HG02840 (cell line): ENCODE results near the gene CMTR2.

Experiments used
- ATAC-seq: cut with Tn5 transposase; IDR thresholded peaks from one replicate; pipeline ENCODE4 v1.9.1; 2021; ENCODE audit warnings: mild to moderate bottlenecking, moderate library complexity, moderate number of reproducible peaks; ENCODE audit not compliant: unreplicated experiment, low FRiP score

Gene CMTR2

GRCh38 chr16:71276589-71277334 lies 12.4 kb downstream of the CMTR2 start:
- ATAC-seq: no peak

- ATAC-seq: no peak
Measured at GRCh38 chr16:71273384-71273783, 15.8 kb downstream of the CMTR2 start.

GRCh38 chr16:71264299-71264698 lies 24.9 kb downstream of the CMTR2 start:
- no peak for ATAC-seq

GRCh38 chr16:71263582-71263981 lies 25.6 kb downstream of the CMTR2 start:
- no peak for ATAC-seq

- no peak for ATAC-seq
Measured at GRCh38 chr16:71262391-71262790, 26.8 kb downstream of the CMTR2 start.

GRCh38 chr16:71260995-71261394 lies 28.2 kb downstream of the CMTR2 start:
- no peak for ATAC-seq

GRCh38 chr16:71259086-71259485 lies 30.1 kb downstream of the CMTR2 start:
- ATAC-seq: no peak

- ATAC-seq: no peak
Measured at GRCh38 chr16:71258372-71258771, 30.8 kb downstream of the CMTR2 start.

- no peak for ATAC-seq
Measured at GRCh38 chr16:71257768-71258167, 31.4 kb downstream of the CMTR2 start.

GRCh38 chr16:71255721-71256120 lies 33.5 kb downstream of the CMTR2 start:
- no peak for ATAC-seq

GRCh38 chr16:71254832-71255525 lies 34.2 kb downstream of the CMTR2 start:
- ATAC-seq: no peak

- ATAC-seq: no peak
Measured at GRCh38 chr16:71250461-71251235, 38.6 kb downstream of the CMTR2 start.

- no peak for ATAC-seq
Measured at GRCh38 chr16:71249399-71249798, 39.8 kb downstream of the CMTR2 start.

GRCh38 chr16:71247478-71247877 lies 41.7 kb downstream of the CMTR2 start:
- no peak for ATAC-seq

- ATAC-seq: no peak
Measured at GRCh38 chr16:71246309-71246708, 42.9 kb downstream of the CMTR2 start.

- ATAC-seq: no peak
Measured at GRCh38 chr16:71244521-71244920, 44.7 kb downstream of the CMTR2 start.

- ATAC-seq: no peak
Measured at GRCh38 chr16:71242601-71243000, 46.6 kb downstream of the CMTR2 start.

- ATAC-seq: no peak
Measured at GRCh38 chr16:71242036-71242435, 47.2 kb downstream of the CMTR2 start.
